ENCODE measurements around the gene IFI27L2. TPM values are rescaled to one million over a fixed set of nuclear protein-coding genes. Genes with fewer than 3 reads are reported as not detected.

The IFI27L2 gene
- total and polyA plus RNA-seq, 2 experiments from 2014 or later, result 23.4 to 38.5 TPM

DNA sequence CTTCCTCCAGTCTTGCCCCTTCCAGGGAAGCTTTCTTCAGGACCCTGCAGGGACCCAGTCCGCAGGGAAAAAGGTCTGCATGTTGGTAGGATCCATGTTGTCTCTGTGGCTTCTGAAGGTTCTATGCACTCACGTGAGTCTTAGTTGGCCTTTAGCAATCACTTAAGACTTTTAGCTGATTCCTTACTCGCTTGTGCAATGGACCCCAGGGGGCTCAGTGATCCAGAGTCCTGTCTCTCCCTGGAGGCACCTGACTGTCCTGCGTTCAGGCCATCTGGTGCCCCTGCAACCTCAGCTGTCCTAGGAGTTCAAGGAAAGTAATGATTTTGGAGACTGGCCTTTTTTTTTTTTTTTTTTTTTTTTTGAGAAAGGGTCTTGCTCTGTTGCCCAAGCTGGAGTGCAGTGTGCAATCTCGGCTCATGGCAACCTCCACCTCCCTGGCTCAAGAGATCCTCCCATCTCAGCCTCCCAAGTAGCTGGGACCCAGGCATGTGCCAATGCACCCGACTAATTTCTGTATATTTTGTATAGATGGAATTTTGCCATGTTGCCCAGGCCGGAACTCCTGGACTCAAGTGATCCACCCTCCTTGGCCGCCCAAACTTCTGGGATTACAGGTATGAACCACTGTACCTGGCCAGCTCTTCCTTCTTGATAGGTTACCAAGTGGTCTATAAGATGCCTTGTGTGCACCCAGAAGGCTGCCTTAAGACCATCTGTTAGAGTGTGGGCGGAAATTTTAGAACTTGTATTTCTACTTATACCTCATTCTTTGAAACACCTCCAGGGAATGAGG, 4.6 kb downstream of the IFI27L2 start:
- Histone ChIP-seq H3K4me2 (no peak overlapping the region), H4K20me1 (replicated peaks; ENCODE audit: insufficient read depth) (no peaks in the 10 kb centered on the region), H3K27me3 (ENCODE audit: insufficient read depth) (no peaks in the 10 kb centered on the region), H3K27ac (ENCODE audit: low read depth) (no peak overlapping the region), H3K4me3 (no peak overlapping the region), H3K9me2 (ENCODE audit: insufficient read depth) (peaks cover 4% of the 10 kb centered on the region; the same call in 1 of the 2 replicates), H2AFZ (no peak overlapping the region), H3F3A (replicated peaks; ENCODE audit: low read depth) (no peaks in the 10 kb centered on the region), H3K4me1 (ENCODE audit: insufficient read depth) (0 out of 2 replicates have a peak, but pooled peaks cover 6% of the 10 kb centered on the region), H3K79me2 (replicated peaks; ENCODE audit: insufficient read depth) (no peaks in the 10 kb centered on the region), H3K36me3 (ENCODE audit: insufficient read depth) (no peaks in the 10 kb centered on the region)
- ATAC-seq (no peak), DNase-seq (ENCODE audit: low spot score) (no peak)
- Mint-ChIP-seq H3K27ac (no peak overlapping the region), H3K9me3 (peaks cover 12% of the 10 kb centered on the region; the same call in 1 of the 3 replicates), H3K4me3 (no peak overlapping the region), H3K36me3 (ENCODE audit: low read depth) (no peaks in the 10 kb centered on the region; the same call in 2 of the 3 replicates), H3K27me3 (ENCODE audit: insufficient read depth, low read depth, poor library complexity) (peaks cover 8% of the 10 kb centered on the region), H3K4me1 (peaks cover 6% of the 10 kb centered on the region)
- TF ChIP-seq, protein P1, sequence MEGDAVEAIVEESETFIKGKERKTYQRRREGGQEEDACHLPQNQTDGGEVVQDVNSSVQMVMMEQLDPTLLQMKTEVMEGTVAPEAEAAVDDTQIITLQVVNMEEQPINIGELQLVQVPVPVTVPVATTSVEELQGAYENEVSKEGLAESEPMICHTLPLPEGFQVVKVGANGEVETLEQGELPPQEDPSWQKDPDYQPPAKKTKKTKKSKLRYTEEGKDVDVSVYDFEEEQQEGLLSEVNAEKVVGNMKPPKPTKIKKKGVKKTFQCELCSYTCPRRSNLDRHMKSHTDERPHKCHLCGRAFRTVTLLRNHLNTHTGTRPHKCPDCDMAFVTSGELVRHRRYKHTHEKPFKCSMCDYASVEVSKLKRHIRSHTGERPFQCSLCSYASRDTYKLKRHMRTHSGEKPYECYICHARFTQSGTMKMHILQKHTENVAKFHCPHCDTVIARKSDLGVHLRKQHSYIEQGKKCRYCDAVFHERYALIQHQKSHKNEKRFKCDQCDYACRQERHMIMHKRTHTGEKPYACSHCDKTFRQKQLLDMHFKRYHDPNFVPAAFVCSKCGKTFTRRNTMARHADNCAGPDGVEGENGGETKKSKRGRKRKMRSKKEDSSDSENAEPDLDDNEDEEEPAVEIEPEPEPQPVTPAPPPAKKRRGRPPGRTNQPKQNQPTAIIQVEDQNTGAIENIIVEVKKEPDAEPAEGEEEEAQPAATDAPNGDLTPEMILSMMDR (conservative IDR thresholded peaks at IDR 0.05; ENCODE audit: low read depth in 2 of 2), result no peak
- TF ChIP-seq ZNF331 (CRISPR knock-in tag; IDR thresholded peaks at IDR 0.05; ENCODE audit: low read depth) (no peak), EZH2phosphoT487 (IDR thresholded peaks at IDR 0.05; ENCODE audit: unreplicated experiment) (no peak), POLR2AphosphoS5 (IDR thresholded peaks at IDR 0.05; ENCODE audit: low read depth) (no peak), ZNF114 (CRISPR knock-in tag; IDR thresholded peaks at IDR 0.05) (no peak), STAT1 (IDR thresholded peaks at IDR 0.05; ENCODE audit: unreplicated experiment) (no peak), CREB1 (CRISPR knock-in tag; IDR thresholded peaks at IDR 0.05; ENCODE audit: low read depth) (no peak), NANOG (IDR thresholded peaks at IDR 0.05; ENCODE audit: borderline replicate concordance) (no peak), JUNB (IDR thresholded peaks at IDR 0.05; ENCODE audit: unreplicated experiment) (no peak), EZH2 (IDR thresholded peaks at IDR 0.05; ENCODE audit: low read depth, unreplicated experiment) (no peak)
- TF ChIP-seq, protein P2, sequence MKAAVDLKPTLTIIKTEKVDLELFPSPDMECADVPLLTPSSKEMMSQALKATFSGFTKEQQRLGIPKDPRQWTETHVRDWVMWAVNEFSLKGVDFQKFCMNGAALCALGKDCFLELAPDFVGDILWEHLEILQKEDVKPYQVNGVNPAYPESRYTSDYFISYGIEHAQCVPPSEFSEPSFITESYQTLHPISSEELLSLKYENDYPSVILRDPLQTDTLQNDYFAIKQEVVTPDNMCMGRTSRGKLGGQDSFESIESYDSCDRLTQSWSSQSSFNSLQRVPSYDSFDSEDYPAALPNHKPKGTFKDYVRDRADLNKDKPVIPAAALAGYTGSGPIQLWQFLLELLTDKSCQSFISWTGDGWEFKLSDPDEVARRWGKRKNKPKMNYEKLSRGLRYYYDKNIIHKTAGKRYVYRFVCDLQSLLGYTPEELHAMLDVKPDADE (IDR thresholded peaks at IDR 0.05), result no peak
- TF ChIP-seq, protein P3, sequence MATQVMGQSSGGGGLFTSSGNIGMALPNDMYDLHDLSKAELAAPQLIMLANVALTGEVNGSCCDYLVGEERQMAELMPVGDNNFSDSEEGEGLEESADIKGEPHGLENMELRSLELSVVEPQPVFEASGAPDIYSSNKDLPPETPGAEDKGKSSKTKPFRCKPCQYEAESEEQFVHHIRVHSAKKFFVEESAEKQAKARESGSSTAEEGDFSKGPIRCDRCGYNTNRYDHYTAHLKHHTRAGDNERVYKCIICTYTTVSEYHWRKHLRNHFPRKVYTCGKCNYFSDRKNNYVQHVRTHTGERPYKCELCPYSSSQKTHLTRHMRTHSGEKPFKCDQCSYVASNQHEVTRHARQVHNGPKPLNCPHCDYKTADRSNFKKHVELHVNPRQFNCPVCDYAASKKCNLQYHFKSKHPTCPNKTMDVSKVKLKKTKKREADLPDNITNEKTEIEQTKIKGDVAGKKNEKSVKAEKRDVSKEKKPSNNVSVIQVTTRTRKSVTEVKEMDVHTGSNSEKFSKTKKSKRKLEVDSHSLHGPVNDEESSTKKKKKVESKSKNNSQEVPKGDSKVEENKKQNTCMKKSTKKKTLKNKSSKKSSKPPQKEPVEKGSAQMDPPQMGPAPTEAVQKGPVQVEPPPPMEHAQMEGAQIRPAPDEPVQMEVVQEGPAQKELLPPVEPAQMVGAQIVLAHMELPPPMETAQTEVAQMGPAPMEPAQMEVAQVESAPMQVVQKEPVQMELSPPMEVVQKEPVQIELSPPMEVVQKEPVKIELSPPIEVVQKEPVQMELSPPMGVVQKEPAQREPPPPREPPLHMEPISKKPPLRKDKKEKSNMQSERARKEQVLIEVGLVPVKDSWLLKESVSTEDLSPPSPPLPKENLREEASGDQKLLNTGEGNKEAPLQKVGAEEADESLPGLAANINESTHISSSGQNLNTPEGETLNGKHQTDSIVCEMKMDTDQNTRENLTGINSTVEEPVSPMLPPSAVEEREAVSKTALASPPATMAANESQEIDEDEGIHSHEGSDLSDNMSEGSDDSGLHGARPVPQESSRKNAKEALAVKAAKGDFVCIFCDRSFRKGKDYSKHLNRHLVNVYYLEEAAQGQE (IDR thresholded peaks at IDR 0.05; ENCODE audit: unreplicated experiment), result no peak
- TF ChIP-seq, protein P4, sequence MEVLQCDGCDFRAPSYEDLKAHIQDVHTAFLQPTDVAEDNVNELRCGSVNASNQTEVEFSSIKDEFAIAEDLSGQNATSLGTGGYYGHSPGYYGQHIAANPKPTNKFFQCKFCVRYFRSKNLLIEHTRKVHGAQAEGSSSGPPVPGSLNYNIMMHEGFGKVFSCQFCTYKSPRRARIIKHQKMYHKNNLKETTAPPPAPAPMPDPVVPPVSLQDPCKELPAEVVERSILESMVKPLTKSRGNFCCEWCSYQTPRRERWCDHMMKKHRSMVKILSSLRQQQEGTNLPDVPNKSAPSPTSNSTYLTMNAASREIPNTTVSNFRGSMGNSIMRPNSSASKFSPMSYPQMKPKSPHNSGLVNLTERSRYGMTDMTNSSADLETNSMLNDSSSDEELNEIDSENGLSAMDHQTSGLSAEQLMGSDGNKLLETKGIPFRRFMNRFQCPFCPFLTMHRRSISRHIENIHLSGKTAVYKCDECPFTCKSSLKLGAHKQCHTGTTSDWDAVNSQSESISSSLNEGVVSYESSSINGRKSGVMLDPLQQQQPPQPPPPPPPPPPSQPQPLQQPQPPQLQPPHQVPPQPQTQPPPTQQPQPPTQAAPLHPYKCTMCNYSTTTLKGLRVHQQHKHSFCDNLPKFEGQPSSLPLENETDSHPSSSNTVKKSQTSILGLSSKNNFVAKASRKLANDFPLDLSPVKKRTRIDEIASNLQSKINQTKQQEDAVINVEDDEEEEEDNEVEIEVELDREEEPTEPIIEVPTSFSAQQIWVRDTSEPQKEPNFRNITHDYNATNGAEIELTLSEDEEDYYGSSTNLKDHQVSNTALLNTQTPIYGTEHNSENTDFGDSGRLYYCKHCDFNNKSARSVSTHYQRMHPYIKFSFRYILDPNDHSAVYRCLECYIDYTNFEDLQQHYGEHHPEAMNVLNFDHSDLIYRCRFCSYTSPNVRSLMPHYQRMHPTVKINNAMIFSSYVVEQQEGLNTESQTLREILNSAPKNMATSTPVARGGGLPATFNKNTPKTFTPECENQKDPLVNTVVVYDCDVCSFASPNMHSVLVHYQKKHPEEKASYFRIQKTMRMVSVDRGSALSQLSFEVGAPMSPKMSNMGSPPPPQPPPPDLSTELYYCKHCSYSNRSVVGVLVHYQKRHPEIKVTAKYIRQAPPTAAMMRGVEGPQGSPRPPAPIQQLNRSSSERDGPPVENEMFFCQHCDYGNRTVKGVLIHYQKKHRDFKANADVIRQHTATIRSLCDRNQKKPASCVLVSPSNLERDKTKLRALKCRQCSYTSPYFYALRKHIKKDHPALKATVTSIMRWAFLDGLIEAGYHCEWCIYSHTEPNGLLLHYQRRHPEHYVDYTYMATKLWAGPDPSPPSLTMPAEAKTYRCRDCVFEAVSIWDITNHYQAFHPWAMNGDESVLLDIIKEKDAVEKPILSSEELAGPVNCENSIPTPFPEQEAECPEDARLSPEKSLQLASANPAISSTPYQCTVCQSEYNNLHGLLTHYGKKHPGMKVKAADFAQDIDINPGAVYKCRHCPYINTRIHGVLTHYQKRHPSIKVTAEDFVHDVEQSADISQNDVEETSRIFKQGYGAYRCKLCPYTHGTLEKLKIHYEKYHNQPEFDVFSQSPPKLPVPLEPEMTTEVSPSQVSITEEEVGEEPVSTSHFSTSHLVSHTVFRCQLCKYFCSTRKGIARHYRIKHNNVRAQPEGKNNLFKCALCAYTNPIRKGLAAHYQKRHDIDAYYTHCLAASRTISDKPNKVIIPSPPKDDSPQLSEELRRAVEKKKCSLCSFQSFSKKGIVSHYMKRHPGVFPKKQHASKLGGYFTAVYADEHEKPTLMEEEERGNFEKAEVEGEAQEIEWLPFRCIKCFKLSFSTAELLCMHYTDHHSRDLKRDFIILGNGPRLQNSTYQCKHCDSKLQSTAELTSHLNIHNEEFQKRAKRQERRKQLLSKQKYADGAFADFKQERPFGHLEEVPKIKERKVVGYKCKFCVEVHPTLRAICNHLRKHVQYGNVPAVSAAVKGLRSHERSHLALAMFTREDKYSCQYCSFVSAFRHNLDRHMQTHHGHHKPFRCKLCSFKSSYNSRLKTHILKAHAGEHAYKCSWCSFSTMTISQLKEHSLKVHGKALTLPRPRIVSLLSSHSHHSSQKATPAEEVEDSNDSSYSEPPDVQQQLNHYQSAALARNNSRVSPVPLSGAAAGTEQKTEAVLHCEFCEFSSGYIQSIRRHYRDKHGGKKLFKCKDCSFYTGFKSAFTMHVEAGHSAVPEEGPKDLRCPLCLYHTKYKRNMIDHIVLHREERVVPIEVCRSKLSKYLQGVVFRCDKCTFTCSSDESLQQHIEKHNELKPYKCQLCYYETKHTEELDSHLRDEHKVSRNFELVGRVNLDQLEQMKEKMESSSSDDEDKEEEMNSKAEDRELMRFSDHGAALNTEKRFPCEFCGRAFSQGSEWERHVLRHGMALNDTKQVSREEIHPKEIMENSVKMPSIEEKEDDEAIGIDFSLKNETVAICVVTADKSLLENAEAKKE (CRISPR knock-in tag; IDR thresholded peaks at IDR 0.05), result no peak
